Rectal smooth muscle tissue (tissue), 1 donor: ENCODE data around the gene PET117.
A peak's percentile ranks its signal among the peaks of the same experiment; 100 is the strongest.
"Not testable (repeated sequence)": the region's sequence is repeated elsewhere in the genome, so short reads cannot be mapped to it uniquely, and the experiment has no call there.

Experiments
- H3K27ac ChIP-seq: one replicate; pipeline ENCODE4 v1.7.0; 2013; ENCODE audit warnings: low read depth, low read length, inconsistent platforms
- H3K27me3 ChIP-seq: one replicate; pipeline ENCODE4 v1.7.0; 2013; ENCODE audit warnings: low read length; ENCODE audit not compliant: control insufficient read depth, insufficient read depth
- H3K36me3 ChIP-seq: one replicate; pipeline ENCODE4 v1.7.0; 2013; ENCODE audit warnings: low read length; ENCODE audit not compliant: control insufficient read depth, insufficient read depth
- H3K4me1 ChIP-seq: one replicate; pipeline ENCODE4 v1.7.0; 2013; ENCODE audit warnings: low read length; ENCODE audit not compliant: control insufficient read depth, insufficient read depth
- H3K4me3 ChIP-seq: one replicate; pipeline ENCODE4 v1.7.0; 2013; ENCODE audit warnings: low read length
- H3K9ac ChIP-seq: one replicate; pipeline ENCODE4 v1.7.0; 2013; ENCODE audit warnings: low read length

Gene PET117

GRCh38 chr20:18108326-18108725 lies 29.3 kb upstream of the PET117 start:
- H3K36me3 ChIP-seq, result no peaks in the 10 kb centered on the region

DNA sequence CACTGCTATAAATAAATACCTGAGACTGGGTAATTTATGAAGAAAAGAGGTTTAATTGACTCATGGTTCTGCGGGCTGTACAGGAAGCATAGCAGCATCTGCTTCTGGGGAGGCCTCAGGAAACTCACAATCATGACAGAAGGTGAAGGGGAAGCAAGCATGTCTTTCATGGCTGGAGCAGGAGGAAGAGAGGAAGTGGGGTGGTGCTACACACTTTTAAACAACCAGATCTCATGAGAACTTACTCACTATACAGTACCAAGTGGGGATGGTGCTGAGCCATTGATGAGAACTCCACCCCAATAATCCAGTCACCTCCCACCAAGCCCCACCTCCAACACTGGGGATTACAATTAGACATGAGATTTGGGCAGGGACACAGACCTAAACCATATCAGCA lies 9.1 kb upstream of the PET117 start:
- not testable (repeated sequence) for H3K27me3 ChIP-seq, H3K27ac ChIP-seq, H3K36me3 ChIP-seq, H3K4me3 ChIP-seq, H3K4me1 ChIP-seq, H3K9ac ChIP-seq

More at GRCh38 chr20:18108326-18108725, 29.3 kb upstream of the PET117 start:
- H3K27ac ChIP-seq, result no peak overlapping the region
- H3K4me3 ChIP-seq, result no peak overlapping the region
- H3K27me3 ChIP-seq, result no peaks in the 10 kb centered on the region
- H3K9ac ChIP-seq, result no peak overlapping the region
- H3K4me1 ChIP-seq, result no peaks in the 10 kb centered on the region

- H3K36me3 ChIP-seq, result no peaks in the 10 kb centered on the region
- H3K4me1 ChIP-seq, result peaks cover 3% of the 10 kb centered on the region
- no peak overlapping the region for H3K4me3 ChIP-seq
- no peak overlapping the region for H3K9ac ChIP-seq
- H3K27ac ChIP-seq, result no peak overlapping the region
- no peaks in the 10 kb centered on the region for H3K27me3 ChIP-seq
Observed at GRCh38 chr20:18132663-18133062, 5.0 kb upstream of the PET117 start.

- Histone ChIP-seq H3K9ac (no peak overlapping the region), H3K27me3 (no peaks in the 10 kb centered on the region), H3K27ac (no peak overlapping the region), H3K36me3 (no peaks in the 10 kb centered on the region), H3K4me3 (no peak overlapping the region), H3K4me1 (peaks cover 6% of the 10 kb centered on the region)
Observed at GRCh38 chr20:18133962-18134361, 3.7 kb upstream of the PET117 start.

DNA sequence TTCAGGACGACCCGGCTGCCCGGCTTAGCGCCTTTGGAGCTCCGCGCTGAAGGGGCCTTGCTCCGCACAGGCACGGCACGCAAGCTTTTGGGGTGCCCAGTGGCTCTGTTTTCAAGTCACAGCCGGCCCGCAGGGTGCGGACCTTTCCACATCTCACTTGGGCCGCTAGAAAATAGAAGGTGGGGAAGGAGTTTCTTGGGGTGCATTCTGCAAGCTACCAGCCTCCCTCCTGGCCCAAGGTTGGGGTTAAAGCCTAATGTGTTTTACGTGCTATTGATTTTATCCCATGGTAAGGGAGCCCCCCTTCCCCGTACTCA lies 561 bp downstream of the PET117 start:
- H3K4me3 ChIP-seq, result peak overlapping the region; percentile 98
- peak overlapping the region; percentile 36 for H3K9ac ChIP-seq
- no peaks in the 10 kb centered on the region for H3K27me3 ChIP-seq
- H3K27ac ChIP-seq, result peak overlapping the region; percentile 86
- peaks cover 5% of the 10 kb centered on the region for H3K36me3 ChIP-seq
- H3K4me1 ChIP-seq, result peaks cover 11% of the 10 kb centered on the region

- peaks cover 5% of the 10 kb centered on the region for H3K36me3 ChIP-seq
Observed at GRCh38 chr20:18138639-18139583, 1.2 kb downstream of the PET117 start.

DNA sequence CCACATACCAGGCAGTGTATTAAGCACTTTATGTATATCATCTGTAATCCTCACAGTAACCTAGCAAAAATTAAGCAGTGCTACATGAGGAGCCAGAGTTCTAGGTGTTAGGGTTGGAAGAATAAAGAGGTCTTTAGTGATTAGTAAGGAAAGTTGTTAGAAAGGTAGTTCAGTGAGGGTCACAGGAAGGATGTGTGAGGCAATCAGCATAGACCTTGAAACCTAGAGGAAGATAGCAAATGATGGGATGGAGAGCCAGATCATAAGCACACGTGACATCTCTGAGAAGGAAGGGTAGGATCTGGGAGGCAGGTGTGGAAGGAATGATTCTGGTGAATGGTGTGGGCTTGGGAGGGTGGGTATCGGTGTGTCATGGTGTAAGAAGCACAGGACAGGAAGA lies 2.2 kb downstream of the PET117 start:
- Histone ChIP-seq H3K9ac (no peak overlapping the region), H3K27ac (no peak overlapping the region)

More at GRCh38 chr20:18138639-18139583, 1.2 kb downstream of the PET117 start:
- Histone ChIP-seq H3K9ac (peak overlapping the region; percentile 36), H3K4me1 (peaks cover 11% of the 10 kb centered on the region), H3K27ac (no peak overlapping the region), H3K4me3 (peak overlapping the region; percentile 98), H3K27me3 (no peaks in the 10 kb centered on the region)

GRCh38 chr20:18144541-18145099 lies 7.0 kb downstream of the PET117 start:
- no peak overlapping the region for H3K27ac ChIP-seq
- H3K4me3 ChIP-seq, result no peak overlapping the region
- no peak overlapping the region for H3K9ac ChIP-seq
- no peaks in the 10 kb centered on the region for H3K4me1 ChIP-seq
- no peaks in the 10 kb centered on the region for H3K27me3 ChIP-seq
- peaks cover 7% of the 10 kb centered on the region for H3K36me3 ChIP-seq

More for the DNA sequence above, 2.2 kb downstream of the PET117 start:
- Histone ChIP-seq H3K27me3 (no peaks in the 10 kb centered on the region), H3K36me3 (peaks cover 5% of the 10 kb centered on the region), H3K4me3 (no peak overlapping the region), H3K4me1 (peaks cover 11% of the 10 kb centered on the region)

DNA sequence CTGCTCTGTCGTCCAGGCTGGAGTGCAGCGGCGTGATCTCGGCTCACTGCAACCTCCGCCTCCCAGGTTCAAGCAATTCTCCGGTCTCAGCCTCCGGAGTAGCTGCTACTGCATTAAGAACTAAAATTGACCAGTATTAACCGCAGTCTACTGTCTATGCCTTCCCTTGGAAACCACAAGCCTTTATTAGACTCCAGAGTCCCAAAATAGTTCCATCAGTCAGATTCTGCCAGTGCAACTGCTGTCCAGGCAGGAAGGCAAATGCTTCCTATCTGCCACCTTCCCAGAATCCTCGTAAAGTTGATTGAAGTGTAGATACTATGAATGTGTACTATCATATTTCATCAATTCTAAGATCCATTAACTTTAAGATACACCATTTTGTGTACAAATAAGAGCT lies 16.7 kb downstream of the PET117 start:
- Histone ChIP-seq H3K9ac (no peak overlapping the region), H3K27ac (no peak overlapping the region), H3K4me3 (no peak overlapping the region), H3K36me3 (peaks cover 6% of the 10 kb centered on the region), H3K4me1 (no peaks in the 10 kb centered on the region), H3K27me3 (no peaks in the 10 kb centered on the region)

DNA sequence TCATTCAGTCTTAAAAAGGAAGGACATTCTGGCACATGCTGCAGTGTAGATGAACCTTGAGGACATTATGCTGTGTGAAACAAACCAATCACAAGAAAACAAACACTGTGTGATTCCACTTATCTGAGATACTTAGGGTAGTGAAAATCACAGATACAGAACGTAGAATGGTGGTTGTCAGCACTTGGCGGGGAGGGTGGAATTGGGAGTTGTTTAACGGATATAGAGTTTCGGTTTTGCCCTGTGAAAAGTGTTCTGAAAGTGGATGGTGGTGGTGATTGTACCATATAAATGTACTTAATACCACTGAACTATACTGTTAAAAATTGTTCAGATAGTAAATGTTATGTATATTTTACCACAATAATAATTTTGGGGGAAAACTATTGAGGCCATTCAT lies 18.4 kb downstream of the PET117 start:
- Histone ChIP-seq H3K27me3 (no peaks in the 10 kb centered on the region), H3K9ac (no peak overlapping the region), H3K4me1 (no peaks in the 10 kb centered on the region), H3K4me3 (no peak overlapping the region), H3K27ac (no peak overlapping the region), H3K36me3 (peaks cover 4% of the 10 kb centered on the region)

GRCh38 chr20:18164356-18164755 lies 26.7 kb downstream of the PET117 start:
- H3K27ac ChIP-seq, result no peak overlapping the region
- no peak overlapping the region for H3K4me3 ChIP-seq
- no peaks in the 10 kb centered on the region for H3K27me3 ChIP-seq
- no peak overlapping the region for H3K9ac ChIP-seq
- H3K4me1 ChIP-seq, result no peaks in the 10 kb centered on the region
- H3K36me3 ChIP-seq, result peaks cover 22% of the 10 kb centered on the region

DNA sequence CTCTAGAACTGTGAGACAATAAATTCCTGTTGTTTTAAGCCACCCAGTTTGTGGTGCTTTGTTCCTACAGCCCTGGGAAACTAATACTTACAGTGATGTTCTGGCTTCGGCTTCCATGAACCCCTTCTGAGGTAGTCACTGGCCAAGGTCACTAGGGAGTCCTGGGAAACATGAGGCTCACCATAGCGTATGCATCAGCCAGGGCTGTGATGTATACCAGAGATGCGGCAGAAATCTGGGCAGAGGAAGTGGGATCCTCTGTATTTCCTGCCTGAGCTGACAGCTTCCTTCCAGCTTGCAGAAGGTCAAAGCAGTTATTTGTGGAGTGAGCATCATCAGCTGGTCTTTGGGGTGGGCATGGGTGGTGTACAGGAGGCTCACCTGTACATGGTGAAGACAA lies 27.9 kb downstream of the PET117 start:
- Histone ChIP-seq H3K27me3 (no peaks in the 10 kb centered on the region), H3K36me3 (peaks cover 23% of the 10 kb centered on the region), H3K4me3 (no peak overlapping the region), H3K4me1 (no peaks in the 10 kb centered on the region), H3K9ac (no peak overlapping the region), H3K27ac (no peak overlapping the region)
